IMR-90 (cell line): ENCODE measurements around the gene PAXIP1. TPM values are rescaled to one million over a fixed set of nuclear protein-coding genes. Genes with fewer than 3 reads are reported as not detected.

ENCODE experiments used
- ATAC-seq: fragments of 200-7000 bp; cut with Tn5 transposase; 2 replicates; pipeline ENCODE4 v1.9.1; 2020; ENCODE audit warnings: low read depth, mild to moderate bottlenecking, moderate library complexity
- BruUV-seq: library from RNA; stranded (reverse); fragments of 400-500 nt; replicated peaks from 2 replicates; lab custom pipeline; 2021; lab: Mats Ljungman, UMichigan
- CTCF ChIA-PET: fragments of 300-600 bp; formaldehyde crosslinking; extraction: SDS; loops from one replicate; lab custom pipeline; 2021; ENCODE audit warnings: antibody characterized with exemption; lab: Yijun Ruan, JAX
- POLR2A ChIA-PET: fragments of 300-600 bp; sonication (Branson Sonifier 250); formaldehyde crosslinking; loops from one replicate; lab custom pipeline; 2022; ENCODE audit warnings: antibody characterized with exemption; ENCODE audit not compliant: unreplicated experiment; lab: Charles Lee
- DNase-seq: peaks from one replicate; pipeline ENCODE4 v3.0.0; 2013
- H2AFZ ChIP-seq: replicated peaks from 2 replicates; pipeline ENCODE3; 2013; ENCODE audit warnings: low read length, mild to moderate bottlenecking; ENCODE audit not compliant: poor library complexity
- H2AK5ac ChIP-seq: 2 replicates; pipeline ENCODE4 v1.6.1; 2013; ENCODE audit warnings: low read depth, low read length, inconsistent platforms
- H2AK9ac ChIP-seq: replicated peaks from 2 replicates; pipeline ENCODE3; 2013; ENCODE audit warnings: mild to moderate bottlenecking, low read depth, low read length, moderate library complexity; ENCODE audit not compliant: poor library complexity
- H2BK120ac ChIP-seq: 2 replicates; pipeline ENCODE4 v1.6.1; 2013; ENCODE audit warnings: low read depth, low read length, inconsistent platforms
- H2BK15ac ChIP-seq: 3 replicates; pipeline ENCODE4 v1.6.1; 2013; ENCODE audit warnings: low read depth, low read length, inconsistent platforms
- H2BK20ac ChIP-seq: 2 replicates; pipeline ENCODE4 v1.6.1; 2013; ENCODE audit warnings: low read depth, mild to moderate bottlenecking, inconsistent platforms, low read length, moderate library complexity
- H2BK5ac ChIP-seq: 2 replicates; pipeline ENCODE4 v1.6.1; 2013; ENCODE audit warnings: mild to moderate bottlenecking, low read depth, low read length, inconsistent platforms; ENCODE audit not compliant: poor library complexity, severe bottlenecking
- H3K14ac ChIP-seq: replicated peaks from 2 replicates; pipeline ENCODE4 v1.6.1; 2013; ENCODE audit warnings: low read depth, low read length, inconsistent platforms
- H3K18ac ChIP-seq: 2 replicates; pipeline ENCODE4 v1.6.1; 2013; ENCODE audit warnings: low read depth, low read length, control low read depth
- H3K23ac ChIP-seq: 2 replicates; pipeline ENCODE4 v1.6.1; 2013; ENCODE audit warnings: low read depth, low read length, inconsistent platforms
- H3K27ac ChIP-seq: 2 replicates; pipeline ENCODE4 v1.5.1; 2013; ENCODE audit warnings: mild to moderate bottlenecking, control low read depth, low read length; ENCODE audit not compliant: insufficient read depth
- H3K27me3 ChIP-seq: 2 replicates; pipeline ENCODE4 v1.6.1; 2013; ENCODE audit warnings: low read length; ENCODE audit not compliant: control insufficient read depth, insufficient read depth
- H3K36me3 ChIP-seq: 2 replicates; pipeline ENCODE4 v1.6.1; 2013; ENCODE audit warnings: low read length, mixed read lengths; ENCODE audit not compliant: control insufficient read depth, insufficient read depth
- H3K4ac ChIP-seq: 2 replicates; pipeline ENCODE4 v1.6.1; 2013; ENCODE audit warnings: low read depth, low read length, inconsistent platforms
- H3K4me1 ChIP-seq: 2 replicates; pipeline ENCODE4 v1.6.1; 2013; ENCODE audit warnings: low read length, mixed read lengths; ENCODE audit not compliant: control insufficient read depth, insufficient read depth
- H3K4me2 ChIP-seq: 2 replicates; pipeline ENCODE4 v1.6.1; 2013; ENCODE audit warnings: low read depth, mild to moderate bottlenecking, control low read depth, low read length, moderate library complexity
- H3K4me3 ChIP-seq: 2 replicates; pipeline ENCODE4 v1.5.1; 2013; ENCODE audit warnings: low read depth, mild to moderate bottlenecking, control low read depth, low read length, moderate library complexity; ENCODE audit not compliant: insufficient read depth
- H3K56ac ChIP-seq: 2 replicates; pipeline ENCODE4 v1.6.1; 2013; ENCODE audit warnings: low read length, inconsistent platforms; ENCODE audit not compliant: insufficient read depth; ENCODE audit errors: extremely low read depth
- H3K79me1 ChIP-seq, 2 experiments: 2 replicates each; pipeline ENCODE4 v1.6.1; 2013; ENCODE audit warnings: low read length in 2 of 2, inconsistent platforms in 1 of 2, low read depth in 1 of 2
- H3K9ac ChIP-seq: 2 replicates; pipeline ENCODE4 v1.6.1; 2013; ENCODE audit warnings: low read depth, low read length, control low read depth
- H3K9me1 ChIP-seq: 2 replicates; pipeline ENCODE4 v1.6.1; 2013; ENCODE audit warnings: low read length, inconsistent platforms; ENCODE audit not compliant: insufficient read depth
- H3K9me3 ChIP-seq: 2 replicates; pipeline ENCODE4 v1.6.1; 2013; ENCODE audit warnings: low read length; ENCODE audit not compliant: control insufficient read depth, insufficient read depth
- H4K20me1 ChIP-seq: 2 replicates; pipeline ENCODE4 v1.6.1; 2013; ENCODE audit warnings: low read length, inconsistent platforms; ENCODE audit not compliant: insufficient read depth
- H4K5ac ChIP-seq: 2 replicates; pipeline ENCODE4 v1.6.1; 2013; ENCODE audit warnings: mild to moderate bottlenecking, low read depth, low read length, control low read depth
- H4K8ac ChIP-seq, 2 experiments: 2 replicates each; pipeline ENCODE4 v1.6.1; 2013; ENCODE audit warnings: low read depth in 2 of 2, low read length in 2 of 2, control low read depth in 1 of 2, inconsistent platforms in 1 of 2
- H4K91ac ChIP-seq: 2 replicates; pipeline ENCODE4 v1.6.1; 2013; ENCODE audit warnings: low read depth, low read length, inconsistent platforms; ENCODE audit not compliant: insufficient read depth
- BHLHE40 ChIP-seq: fragments of 150-350 bp; IDR thresholded peaks from 2 replicates; pipeline ENCODE4 v1.6.1; 2016; ENCODE audit warnings: mild to moderate bottlenecking, low read depth, low read length
- CHD1 ChIP-seq: IDR thresholded peaks from 2 replicates; pipeline ENCODE4 v1.6.1; 2012; ENCODE audit warnings: low read depth, low read length, improper control_type of control experiment
- CTCF ChIP-seq: conservative IDR thresholded peaks from 2 replicates; pipeline ENCODE4 v1.5.1; 2012; ENCODE audit warnings: mild to moderate bottlenecking, low read depth, low read length, improper control_type of control experiment
- ELK1 ChIP-seq: fragments of 150-350 bp; IDR thresholded peaks from 2 replicates; pipeline ENCODE4 v1.6.1; 2016; ENCODE audit warnings: low read depth, mild to moderate bottlenecking, low read length, moderate library complexity, borderline replicate concordance
- FOS ChIP-seq: fragments of 150-350 bp; IDR thresholded peaks from 2 replicates; pipeline ENCODE4 v1.6.1; 2016; ENCODE audit warnings: low read depth, low read length
- MAFK ChIP-seq: IDR thresholded peaks from 2 replicates; pipeline ENCODE4 v1.6.1; 2012; ENCODE audit warnings: low read depth, low read length, improper control_type of control experiment
- MAZ ChIP-seq: IDR thresholded peaks from 2 replicates; pipeline ENCODE4 v1.6.1; 2012; ENCODE audit warnings: low read depth, mild to moderate bottlenecking, low read length, improper control_type of control experiment, moderate library complexity, borderline replicate concordance
- NFE2L2 ChIP-seq: fragments of 150-350 bp; IDR thresholded peaks from 2 replicates; pipeline ENCODE4 v1.6.1; 2016; ENCODE audit warnings: low read depth, mild to moderate bottlenecking, low read length
- POLR2A ChIP-seq: IDR thresholded peaks from 2 replicates; pipeline ENCODE4 v1.6.1; 2012; ENCODE audit warnings: mild to moderate bottlenecking, low read depth, low read length
- RAD21 ChIP-seq: IDR thresholded peaks from 2 replicates; pipeline ENCODE4 v1.6.1; 2012; ENCODE audit warnings: low read length, improper control_type of control experiment
- RFX5 ChIP-seq: IDR thresholded peaks from 2 replicates; pipeline ENCODE4 v1.8.0; 2012; ENCODE audit warnings: low read depth, mild to moderate bottlenecking, low read length, moderate library complexity
- USF2 ChIP-seq: fragments of 150-350 bp; IDR thresholded peaks from 2 replicates; pipeline ENCODE4 v1.6.1; 2017; ENCODE audit warnings: mild to moderate bottlenecking, antibody characterized with exemption, low read length, low read depth
- WGBS, 2 experiments: methylation state at CpG; one replicate each; pipeline versions ENCODE4 v1.1.5 to v1.1.7; 2013; ENCODE audit warnings: missing lambda C conversion rate in 2 of 2; ENCODE audit not compliant: insufficient read length in 1 of 2; ENCODE audit errors: extremely low coverage in 2 of 2; 5-methylcytosine and 5-hydroxymethylcytosine counted together
- dilution Hi-C: fragments of 300-500 bp; cut with HindIII; formaldehyde crosslinking; loops from one replicate; pipeline ENCODE4 v1.14.3; 2018; ENCODE audit warnings: low sequenced_read_pairs; ENCODE audit not compliant: unreplicated experiment
- in situ Hi-C: fragments of 300-500 bp; cut with MboI; formaldehyde crosslinking; loops from 3 replicates; pipeline ENCODE4 v1.14.3; 2019; ENCODE audit warnings: low sequenced_read_pairs, inconsistent platforms, mixed read lengths
- intact Hi-C: fragments of 100-400 bp; cut with micrococcal nuclease; formaldehyde crosslinking; loops from 2 replicates; pipeline ENCODE4 v1.10.0; 2022
- polyA plus RNA-seq, 3 experiments: library from polyadenylated mRNA; depleted of rRNA; stranded (reverse); fragments of >200 nt; gene quantifications; 2 replicates each; pipeline ENCODE4 v1.2.3, GENCODE V29; 2012; ENCODE audit warnings: low replicate concordance in 1 of 3
- total RNA-seq: library from RNA; depleted of rRNA; stranded (reverse); fragments of >200 nt; gene quantifications from 2 replicates; pipeline ENCODE4 v1.2.3, GENCODE V29; 2012

PAXIP1 gene
- total and polyA plus RNA-seq, 2 of the 4 experiments (the other 2 are of a cell fraction), result 7.3 to 8.7 TPM

GRCh38 chr7:154956427-154956826 is 46.5 kb downstream of the PAXIP1 start:
- CTCF ChIA-PET, result no interaction called here
- no peak overlapping the region for H4K8ac ChIP-seq
- 100% methylated on average over 6 of the region's 6 CpGs; no CpG with 5 or more reads in 1 of the 2 experiments for WGBS, 2 experiments

More at GRCh38 chr7:154956427-154956826, 46.5 kb downstream of the PAXIP1 start:
- intact Hi-C loops, result no loop called here
- ATAC-seq (no peak), DNase-seq (no peak)
- Histone ChIP-seq H3K18ac (no peak overlapping the region), H2BK20ac (no peak overlapping the region), H3K4ac (no peak overlapping the region), H3K4me2 (no peak overlapping the region), H2AFZ (no peak overlapping the region), H3K4me1 (no peaks in the 10 kb centered on the region), H2AK9ac (no peak overlapping the region), H3K23ac (no peak overlapping the region), H4K20me1 (no peaks in the 10 kb centered on the region), H4K91ac (no peak overlapping the region), H3K36me3 (peaks cover 28% of the 10 kb centered on the region), H3K27ac (no peak overlapping the region), H2BK15ac (no peak overlapping the region), H3K9me3 (no peaks in the 10 kb centered on the region), H3K9ac (no peak overlapping the region), H3K9me1 (no peaks in the 10 kb centered on the region; the same call in 1 of the 2 replicates), H3K27me3 (no peaks in the 10 kb centered on the region), H2BK120ac (no peak overlapping the region), H4K5ac (no peak overlapping the region), H3K4me3 (no peak overlapping the region), H2BK5ac (no peak overlapping the region), H3K79me1 (no peaks in the 10 kb centered on the region), H3K14ac (no peak overlapping the region), H2AK5ac (no peak overlapping the region), H3K56ac (no peak overlapping the region)
- POLR2A ChIA-PET, result no interaction called here
- BruUV-seq, result no TSS peak
- in situ Hi-C loops, result no loop called here
- dilution Hi-C loops, result no loop called here
- TF ChIP-seq CHD1 (no peak), CTCF (no peak), POLR2A (no peak), USF2 (no peak), RAD21 (no peak), BHLHE40 (no peak), MAFK (no peak), RFX5 (no peak), FOS (no peak), NFE2L2 (no peak), ELK1 (no peak), MAZ (no peak)
